ENCODE data around the gene FTO. TPM values are rescaled to one million over a fixed set of nuclear protein-coding genes. Genes with fewer than 3 reads are reported as not detected.

Gene FTO
- polyA plus RNA-seq, 3 donors = 16.8 to 51.0 (median 37.7) TPM

DNA sequence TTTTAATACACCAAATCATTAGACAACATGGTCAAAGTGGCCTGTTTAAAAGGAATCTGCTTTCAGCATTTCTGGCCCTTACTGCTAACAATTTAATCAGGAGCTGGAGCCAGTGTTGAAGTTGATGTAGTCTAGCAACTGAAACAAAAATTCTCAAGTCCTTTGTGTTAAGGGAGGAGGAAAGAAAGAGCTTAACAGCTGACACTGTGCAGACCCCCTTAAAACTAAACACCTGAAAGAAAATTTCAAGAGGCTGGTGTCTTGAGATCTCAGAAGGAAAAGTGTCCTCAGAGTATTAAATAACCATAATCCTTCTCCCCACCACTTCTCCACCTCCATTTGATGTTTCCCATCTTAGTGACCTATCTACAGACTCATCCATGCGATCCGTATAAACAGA, 232.1 kb downstream of the FTO start:
- peaks cover 0 to 7% (median 0%) of the 10 kb centered on the region in 7 donors for H3K9me3 Mint-ChIP-seq

DNA sequence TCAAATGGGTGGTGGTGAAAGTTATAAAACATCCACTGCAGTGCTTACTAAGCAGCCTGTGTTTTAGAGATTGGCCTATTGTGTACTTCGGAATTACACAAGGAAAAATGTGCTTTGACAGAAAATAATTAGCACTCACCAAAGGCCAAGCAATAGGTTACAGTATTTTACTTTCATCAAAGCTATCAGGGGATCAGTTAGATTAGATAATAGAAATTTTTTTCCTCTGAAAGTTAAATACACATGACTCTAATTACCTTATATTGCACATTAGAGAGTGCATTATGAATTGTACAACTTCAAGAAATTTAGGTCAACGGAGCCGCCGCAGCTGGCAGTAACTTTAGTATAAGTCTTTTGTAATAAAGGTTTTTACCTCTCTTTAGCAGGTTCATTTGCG, 232.6 kb downstream of the FTO start:
- Mint-ChIP-seq H3K27ac (no peak overlapping the region), H3K4me3 (no peak overlapping the region), H3K9me3 (peaks cover 0 to 7% (median 0%) of the 10 kb centered on the region in 7 donors), H3K36me3 (peaks cover 15 to 17% of the 10 kb centered on the region in 2 donors), H3K4me1 (no peaks in the 10 kb centered on the region), H3K27me3 (ENCODE audit: low read depth in 3 of 3) (no peaks in the 10 kb centered on the region)
- Histone ChIP-seq H3K4me1 (ENCODE audit: control insufficient read depth in 1 of 2, insufficient read depth in 2 of 2, low read length in 2 of 2) (no peaks in the 10 kb centered on the region), H3K9ac (ENCODE audit: insufficient read depth, low read length, poor library complexity, severe bottlenecking) (no peak overlapping the region), H3K27me3 (ENCODE audit: control insufficient read depth in 2 of 2, insufficient read depth in 2 of 2, low read length in 2 of 2) (no peaks in the 10 kb centered on the region), H3K27ac (ENCODE audit: low read depth in 1 of 2, low read length in 2 of 2) (no peak overlapping the region), H3K4me3 (replicated peaks in 1 of 3; ENCODE audit: low read depth in 2 of 3, low read length in 3 of 3) (no peak overlapping the region), H3K4me2 (replicated peaks; ENCODE audit: extremely low read depth, low read length, poor library complexity, severe bottlenecking) (no peak overlapping the region), H3K79me2 (ENCODE audit: insufficient read depth, low read length) (no peaks in the 10 kb centered on the region), H3K36me3 (replicated peaks in 1 of 2; ENCODE audit: control insufficient read depth in 1 of 2, insufficient read depth in 2 of 2, low read length in 2 of 2) (peaks cover 0 to 19% of the 10 kb centered on the region in 2 donors), H3K9me3 (replicated peaks in 1 of 2; ENCODE audit: control insufficient read depth in 1 of 2, insufficient read depth in 1 of 2, low read length in 2 of 2) (no peaks in the 10 kb centered on the region), H4K20me1 (ENCODE audit: insufficient read depth, low read length) (no peaks in the 10 kb centered on the region), H2AFZ (ENCODE audit: insufficient read depth, low read depth, low read length, poor library complexity, severe bottlenecking) (no peak overlapping the region)
- DNase-seq = no peak
- WGBS (ENCODE audit: insufficient coverage) = 90% methylated on average over 1 of the region's 5 CpGs
- intact Hi-C loops (cut with micrococcal nuclease) = no loop called here
- TF ChIP-seq, protein P1, sequence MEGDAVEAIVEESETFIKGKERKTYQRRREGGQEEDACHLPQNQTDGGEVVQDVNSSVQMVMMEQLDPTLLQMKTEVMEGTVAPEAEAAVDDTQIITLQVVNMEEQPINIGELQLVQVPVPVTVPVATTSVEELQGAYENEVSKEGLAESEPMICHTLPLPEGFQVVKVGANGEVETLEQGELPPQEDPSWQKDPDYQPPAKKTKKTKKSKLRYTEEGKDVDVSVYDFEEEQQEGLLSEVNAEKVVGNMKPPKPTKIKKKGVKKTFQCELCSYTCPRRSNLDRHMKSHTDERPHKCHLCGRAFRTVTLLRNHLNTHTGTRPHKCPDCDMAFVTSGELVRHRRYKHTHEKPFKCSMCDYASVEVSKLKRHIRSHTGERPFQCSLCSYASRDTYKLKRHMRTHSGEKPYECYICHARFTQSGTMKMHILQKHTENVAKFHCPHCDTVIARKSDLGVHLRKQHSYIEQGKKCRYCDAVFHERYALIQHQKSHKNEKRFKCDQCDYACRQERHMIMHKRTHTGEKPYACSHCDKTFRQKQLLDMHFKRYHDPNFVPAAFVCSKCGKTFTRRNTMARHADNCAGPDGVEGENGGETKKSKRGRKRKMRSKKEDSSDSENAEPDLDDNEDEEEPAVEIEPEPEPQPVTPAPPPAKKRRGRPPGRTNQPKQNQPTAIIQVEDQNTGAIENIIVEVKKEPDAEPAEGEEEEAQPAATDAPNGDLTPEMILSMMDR (IDR thresholded peaks at IDR 0.05) = no peak

More for the DNA sequence above, 232.1 kb downstream of the FTO start:
- peaks cover 15 to 17% of the 10 kb centered on the region in 2 donors for H3K36me3 Mint-ChIP-seq
- Histone ChIP-seq H3K36me3 (replicated peaks in 1 of 2; ENCODE audit: control insufficient read depth in 1 of 2, insufficient read depth in 2 of 2, low read length in 2 of 2) (peaks cover 0 to 19% of the 10 kb centered on the region in 2 donors), H3K27ac (ENCODE audit: low read depth in 1 of 2, low read length in 2 of 2) (no peak overlapping the region), H3K9ac (ENCODE audit: insufficient read depth, low read length, poor library complexity, severe bottlenecking) (no peak overlapping the region), H3K79me2 (ENCODE audit: insufficient read depth, low read length) (no peaks in the 10 kb centered on the region), H3K4me2 (replicated peaks; ENCODE audit: extremely low read depth, low read length, poor library complexity, severe bottlenecking) (no peak overlapping the region), H4K20me1 (ENCODE audit: insufficient read depth, low read length) (no peaks in the 10 kb centered on the region), H3K9me3 (replicated peaks in 1 of 2; ENCODE audit: control insufficient read depth in 1 of 2, insufficient read depth in 1 of 2, low read length in 2 of 2) (no peaks in the 10 kb centered on the region), H3K27me3 (ENCODE audit: control insufficient read depth in 2 of 2, insufficient read depth in 2 of 2, low read length in 2 of 2) (no peaks in the 10 kb centered on the region), H3K4me1 (ENCODE audit: control insufficient read depth in 1 of 2, insufficient read depth in 2 of 2, low read length in 2 of 2) (no peaks in the 10 kb centered on the region), H2AFZ (ENCODE audit: insufficient read depth, low read depth, low read length, poor library complexity, severe bottlenecking) (no peak overlapping the region), H3K4me3 (replicated peaks in 1 of 3; ENCODE audit: low read depth in 2 of 3, low read length in 3 of 3) (no peak overlapping the region)
- H3K4me1 Mint-ChIP-seq = no peaks in the 10 kb centered on the region
- DNase-seq = no peak
- no peak overlapping the region for H3K4me3 Mint-ChIP-seq
- no peaks in the 10 kb centered on the region for H3K27me3 Mint-ChIP-seq (ENCODE audit: low read depth in 3 of 3)
- TF ChIP-seq, protein P1 (IDR thresholded peaks at IDR 0.05) = no peak
- intact Hi-C loops (cut with micrococcal nuclease) = no loop called here
- 100% methylated on average over 1 of the region's 2 CpGs for WGBS (ENCODE audit: insufficient coverage)
- no peak overlapping the region for H3K27ac Mint-ChIP-seq

All from CD14-positive monocyte (primary cell).